ENCODE data around the gene OR7D2. TPM values are rescaled to one million over a fixed set of nuclear protein-coding genes. Genes with fewer than 3 reads are reported as not detected.

The OR7D2 gene
- total RNA-seq, 4 donors from 2014 or later = 0.54 TPM; not detected in 3

- peaks cover 39 to 43% of the 10 kb centered on the region in 2 donors for H3K36me3 ChIP-seq
- H3K9me3 ChIP-seq = no peaks in the 10 kb centered on the region
Observed at GRCh38 chr19:9155591-9155990, 23.2 kb upstream of the OR7D2 start.

GRCh38 chr19:9156304-9156703 is 22.5 kb upstream of the OR7D2 start:
- intact Hi-C loops (cut with DNase I) = no loop called here
- WGBS, 2 donors = 91 to 93% methylated on average over 1 of the region's 1 CpG
- Histone ChIP-seq H3K36me3 (peaks cover 46 to 50% of the 10 kb centered on the region in 2 donors), H3K4me3 (replicated peaks in 1 of 3) (no peak overlapping the region), H3K4me1 (no peaks in the 10 kb centered on the region), H3K27me3 (no peaks in the 10 kb centered on the region), H3K9me3 (no peaks in the 10 kb centered on the region), H3K27ac (no peak overlapping the region)
- TF ChIP-seq POLR2A (IDR thresholded peaks at IDR 0.05) (no peak), CTCF (IDR thresholded peaks at IDR 0.05) (no peak)
- no peak for DNase-seq

More at GRCh38 chr19:9155591-9155990, 23.2 kb upstream of the OR7D2 start:
- Histone ChIP-seq H3K27me3 (no peaks in the 10 kb centered on the region), H3K4me3 (replicated peaks in 1 of 3) (no peak overlapping the region), H3K4me1 (no peaks in the 10 kb centered on the region), H3K27ac (no peak overlapping the region)
- no peak for TF ChIP-seq POLR2A (IDR thresholded peaks at IDR 0.05)
- TF ChIP-seq CTCF (IDR thresholded peaks at IDR 0.05) = no peak
- 97 to 99% methylated on average over 4 of the region's 4 CpGs for WGBS, 2 donors
- intact Hi-C loops (cut with DNase I) = no loop called here
- no peak for DNase-seq

- no peaks in the 10 kb centered on the region for H3K9me3 ChIP-seq
- no peaks in the 10 kb centered on the region for H3K4me1 ChIP-seq
- no peak overlapping the region for H3K27ac ChIP-seq
- intact Hi-C loops (cut with DNase I) = no loop called here
- peaks cover 69 to 76% of the 10 kb centered on the region in 2 donors for H3K36me3 ChIP-seq
- 97 to 98% methylated on average over 13 of the region's 13 CpGs for WGBS, 2 donors
- TF ChIP-seq CTCF (IDR thresholded peaks at IDR 0.05) = no peak
- TF ChIP-seq POLR2A (IDR thresholded peaks at IDR 0.05) = no peak
- DNase-seq = no peak
- no peak overlapping the region for H3K4me3 ChIP-seq (replicated peaks in 1 of 3)
- no peaks in the 10 kb centered on the region for H3K27me3 ChIP-seq
Observed at GRCh38 chr19:9159891-9160290, 18.9 kb upstream of the OR7D2 start.

GRCh38 chr19:9161427-9161826 is 17.4 kb upstream of the OR7D2 start:
- H3K4me3 ChIP-seq (replicated peaks in 1 of 3) = no peak overlapping the region
- H3K36me3 ChIP-seq = peaks cover 73 to 77% of the 10 kb centered on the region in 2 donors
- no peak overlapping the region for H3K27ac ChIP-seq
- no peaks in the 10 kb centered on the region for H3K4me1 ChIP-seq
- no peak for DNase-seq
- WGBS, 2 donors = 96 to 98% methylated on average over 12 of the region's 12 CpGs
- no peaks in the 10 kb centered on the region for H3K27me3 ChIP-seq
- no peaks in the 10 kb centered on the region for H3K9me3 ChIP-seq
- TF ChIP-seq POLR2A (IDR thresholded peaks at IDR 0.05) (no peak), CTCF (IDR thresholded peaks at IDR 0.05) (no peak)
- intact Hi-C loops (cut with DNase I) = no loop called here

GRCh38 chr19:9165261-9165660 is 13.5 kb upstream of the OR7D2 start:
- no peak for TF ChIP-seq POLR2A (IDR thresholded peaks at IDR 0.05)
- no peak for TF ChIP-seq CTCF (IDR thresholded peaks at IDR 0.05)
- H3K27ac ChIP-seq = no peak overlapping the region
- DNase-seq = no peak
- H3K4me1 ChIP-seq = no peaks in the 10 kb centered on the region
- intact Hi-C loops (cut with DNase I) = no loop called here
- 96 to 97% methylated on average over 3 of the region's 3 CpGs for WGBS, 2 donors
- H3K36me3 ChIP-seq = peaks cover 38 to 41% of the 10 kb centered on the region in 2 donors
- no peak overlapping the region for H3K4me3 ChIP-seq (replicated peaks in 1 of 3)
- no peaks in the 10 kb centered on the region for H3K27me3 ChIP-seq
- no peaks in the 10 kb centered on the region for H3K9me3 ChIP-seq
